ENCODE measurements around the gene IFT81.
"Not testable (repeated sequence)": the region's sequence is repeated elsewhere in the genome, so short reads cannot be mapped to it uniquely, and the experiment has no call there.

IFT81 gene

DNA sequence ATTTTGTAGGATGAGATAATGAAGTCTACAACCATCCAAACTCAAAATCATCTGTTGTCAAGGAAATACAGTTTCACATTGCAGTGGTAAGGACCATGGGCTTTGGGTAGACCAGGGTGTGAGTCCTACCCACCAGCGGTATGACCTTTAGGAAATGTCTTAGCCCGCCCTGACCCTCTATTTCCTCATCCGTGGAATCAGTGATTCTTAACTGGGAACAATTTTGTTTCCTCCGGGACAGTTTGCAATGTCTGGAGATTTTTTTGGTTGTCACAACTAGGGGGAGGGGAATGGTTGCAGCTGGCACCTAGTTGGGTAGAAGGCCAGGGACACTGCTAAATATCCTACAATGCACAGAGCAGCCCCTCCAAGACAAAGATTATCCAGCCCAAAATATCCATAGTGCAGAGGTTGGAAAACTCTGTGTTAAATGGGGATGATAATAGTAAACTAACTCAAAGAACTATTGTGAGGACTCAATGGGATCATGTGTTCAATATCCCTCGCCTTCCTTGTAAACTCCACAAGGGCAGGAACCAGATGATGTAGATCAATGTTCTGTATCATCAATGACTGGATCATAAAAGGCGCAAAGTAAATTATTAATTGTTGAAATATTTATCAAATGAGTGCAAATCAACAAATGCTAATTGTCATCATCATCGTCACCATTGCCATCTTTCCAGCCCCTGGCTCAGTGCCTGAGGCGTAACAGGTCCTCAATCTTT is 15.7 kb upstream of the IFT81 start:
- DNase-seq (ENCODE audit: low read depth in 2 of 2), result no peak

GRCh38 chr12:110109037-110109836 is 14.9 kb upstream of the IFT81 start:
- no peak for DNase-seq (ENCODE audit: low read depth in 2 of 2)

- no peak for DNase-seq (ENCODE audit: low read depth in 2 of 2)
These were observed 14.2 kb upstream of the IFT81 start for GRCh38 chr12:110109837-110110535.

DNA sequence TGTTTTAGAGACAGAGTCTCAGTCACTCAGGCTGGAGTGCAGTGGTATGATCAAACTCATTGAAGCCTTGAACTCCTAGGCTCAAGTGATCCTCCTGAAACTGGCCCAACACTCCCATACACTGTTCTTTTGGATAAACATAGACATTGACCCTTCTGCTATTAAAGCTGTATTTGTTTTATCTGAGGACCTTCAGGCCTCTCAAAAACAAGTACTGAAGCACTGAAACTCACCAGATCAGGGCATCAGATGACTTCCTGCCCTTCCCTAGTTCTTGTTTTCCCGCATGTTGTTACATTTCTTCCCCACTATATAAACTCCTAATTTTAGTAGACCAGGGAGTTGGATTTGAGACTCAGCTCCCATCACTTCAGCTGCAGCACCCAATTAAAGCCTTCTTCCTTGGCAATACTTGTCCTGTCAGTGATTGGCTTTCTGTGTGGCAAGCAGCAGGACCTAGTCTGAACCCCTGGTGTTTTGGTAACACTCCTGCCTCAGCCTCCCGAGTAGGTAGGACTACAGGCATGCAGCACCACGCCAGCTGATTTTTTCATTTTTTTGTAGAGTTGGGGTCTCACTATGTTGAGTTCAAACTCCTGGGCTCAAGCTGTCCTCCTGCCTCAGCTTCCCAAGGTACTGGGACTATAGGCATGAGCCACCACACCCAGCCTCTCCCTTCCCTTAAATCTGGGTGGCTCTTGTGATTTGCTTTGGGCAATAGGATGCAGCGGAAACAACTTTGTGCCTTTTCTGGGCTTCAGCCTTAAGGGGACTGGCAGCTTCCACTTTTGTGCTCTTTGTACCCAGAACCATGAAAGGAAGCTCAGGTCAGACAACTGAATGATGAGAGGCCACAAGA is 12.5 kb upstream of the IFT81 start:
- no peak for DNase-seq (ENCODE audit: low read depth in 2 of 2)

- DNase-seq (ENCODE audit: low read depth in 2 of 2), result no peak
These were observed 11.9 kb upstream of the IFT81 start for GRCh38 chr12:110112335-110112660.

- no peak for DNase-seq (ENCODE audit: low read depth in 2 of 2)
These were observed 9.6 kb upstream of the IFT81 start for GRCh38 chr12:110114528-110114937.

- no peak for DNase-seq (ENCODE audit: low read depth in 2 of 2)
These were observed 8.5 kb upstream of the IFT81 start for GRCh38 chr12:110115675-110116074.

DNA sequence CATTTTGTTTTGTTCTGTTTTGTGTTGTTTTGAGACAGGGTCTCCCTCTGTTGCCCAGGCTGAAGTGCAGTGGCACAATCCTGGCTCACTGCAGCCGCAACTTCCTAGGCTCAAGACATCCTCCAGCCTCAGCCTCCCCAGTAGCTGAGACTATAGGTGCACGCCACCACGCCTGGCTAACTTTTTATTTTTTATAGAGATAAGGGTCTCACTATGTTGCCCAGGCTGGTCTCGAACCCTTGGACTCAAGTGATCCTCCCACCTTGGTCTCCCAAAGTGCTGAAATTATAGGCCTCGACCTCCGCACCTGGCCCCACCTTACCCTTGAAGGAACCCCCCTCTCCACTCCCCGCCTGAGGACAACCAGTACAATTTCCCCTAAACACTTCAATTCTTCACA is 7.5 kb upstream of the IFT81 start:
- DNase-seq (ENCODE audit: low read depth in 2 of 2), result no peak

DNA sequence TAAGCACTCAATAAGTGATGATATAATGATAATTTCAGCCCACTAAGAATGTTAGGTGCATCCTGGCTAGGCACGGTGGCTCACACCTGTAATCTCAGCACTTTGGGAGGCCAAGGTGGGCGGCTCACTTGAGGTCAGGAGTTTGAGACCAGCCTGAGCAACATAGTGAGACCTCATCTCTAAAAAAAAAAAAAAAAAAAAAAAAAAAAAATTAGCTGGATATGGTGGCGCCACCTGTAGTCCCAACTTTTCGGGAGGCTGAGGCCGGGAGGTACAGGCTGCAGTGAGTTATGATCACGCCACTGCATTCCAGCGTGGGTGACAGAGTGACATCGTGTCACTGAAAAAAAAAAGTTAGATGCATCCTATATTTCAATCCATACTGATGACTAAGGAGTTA is 6.9 kb upstream of the IFT81 start:
- DNase-seq (ENCODE audit: low read depth in 2 of 2), result not testable (repeated sequence)

DNA sequence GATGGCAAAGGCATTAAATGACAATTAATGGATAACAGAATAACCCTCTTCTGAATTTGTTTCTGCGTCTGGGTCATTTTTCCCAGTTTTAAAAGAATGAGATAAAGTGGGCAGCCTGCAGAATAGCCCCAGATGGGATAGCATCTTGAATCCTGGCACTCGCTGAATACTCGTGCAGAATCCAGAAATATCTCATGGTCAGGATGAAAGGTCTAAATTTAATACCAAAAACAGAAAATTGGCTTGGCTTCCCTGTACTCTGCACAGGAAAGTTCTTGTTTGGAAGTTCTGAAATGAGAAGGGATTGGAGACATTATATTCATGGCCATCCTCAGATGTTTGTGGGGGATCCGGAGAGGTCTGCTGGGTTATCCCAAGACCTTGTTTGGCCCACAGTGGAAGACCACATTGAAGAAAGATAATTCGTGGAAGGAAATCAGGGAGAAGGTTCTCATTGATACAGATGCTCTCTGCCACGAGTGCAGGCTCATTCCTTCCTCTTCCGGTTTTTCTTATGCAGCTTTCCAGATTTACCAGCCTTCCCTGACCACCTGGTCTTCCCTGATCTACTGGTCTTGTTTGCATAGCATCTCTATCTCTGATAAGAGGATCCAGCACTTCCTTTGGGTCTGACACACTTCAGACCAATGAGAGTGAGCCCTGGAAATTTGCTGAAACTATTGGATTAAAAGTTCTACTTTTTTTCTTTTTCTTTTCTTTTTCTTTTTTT is 6.0 kb upstream of the IFT81 start:
- DNase-seq (ENCODE audit: low read depth in 2 of 2), result no peak

DNA sequence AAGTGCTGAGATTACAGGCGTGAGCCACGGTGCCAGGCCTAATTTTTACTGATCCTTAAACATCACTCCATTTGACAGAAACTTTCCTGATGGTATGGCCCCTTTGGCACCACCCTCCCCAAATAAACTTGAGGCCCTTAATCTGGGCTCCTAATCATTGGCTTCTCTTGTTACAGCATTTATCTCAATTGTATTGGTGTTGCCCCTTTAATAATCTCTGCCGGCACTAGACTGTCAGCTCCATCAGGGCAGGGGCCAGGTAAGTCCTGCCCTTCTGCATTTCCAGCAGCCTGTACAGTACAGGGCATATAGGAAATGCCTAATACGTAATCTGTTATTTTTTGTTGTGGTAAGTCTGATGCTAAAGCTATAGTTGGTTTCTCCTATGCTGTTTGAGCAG is 1.2 kb upstream of the IFT81 start:
- DNase-seq (ENCODE audit: low read depth in 2 of 2), result no peak

GRCh38 chr12:110123919-110124268 is 263 bp upstream of the IFT81 start:
- DNase-seq (ENCODE audit: low read depth in 2 of 2), result no peak

DNA sequence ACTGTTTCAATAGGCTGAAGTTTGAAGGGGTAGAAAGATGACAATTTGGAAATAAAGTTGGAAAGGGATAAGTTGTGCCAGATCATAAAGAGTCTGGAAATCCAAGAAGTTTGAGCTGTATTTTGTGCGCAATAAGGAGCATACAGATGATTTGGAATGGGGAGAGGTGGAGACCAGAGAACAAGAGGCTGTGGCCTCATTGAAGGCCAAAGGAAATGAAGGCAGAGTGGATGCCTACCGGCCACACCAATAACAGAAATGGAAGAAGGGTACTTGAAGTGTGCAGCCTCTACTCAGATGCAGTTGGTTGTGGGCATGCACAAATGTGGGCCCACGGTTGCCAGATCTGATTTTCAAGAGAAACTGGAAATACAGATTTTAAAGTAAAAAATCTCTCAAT is 2.4 kb downstream of the IFT81 start:
- DNase-seq (ENCODE audit: low read depth in 2 of 2), result no peak

GRCh38 chr12:110134691-110135411 is 10.7 kb downstream of the IFT81 start:
- no peak for DNase-seq (ENCODE audit: low read depth in 2 of 2)

- no peak for DNase-seq (ENCODE audit: low read depth in 2 of 2)
These were observed 11.6 kb downstream of the IFT81 start for GRCh38 chr12:110135806-110136205.

DNA sequence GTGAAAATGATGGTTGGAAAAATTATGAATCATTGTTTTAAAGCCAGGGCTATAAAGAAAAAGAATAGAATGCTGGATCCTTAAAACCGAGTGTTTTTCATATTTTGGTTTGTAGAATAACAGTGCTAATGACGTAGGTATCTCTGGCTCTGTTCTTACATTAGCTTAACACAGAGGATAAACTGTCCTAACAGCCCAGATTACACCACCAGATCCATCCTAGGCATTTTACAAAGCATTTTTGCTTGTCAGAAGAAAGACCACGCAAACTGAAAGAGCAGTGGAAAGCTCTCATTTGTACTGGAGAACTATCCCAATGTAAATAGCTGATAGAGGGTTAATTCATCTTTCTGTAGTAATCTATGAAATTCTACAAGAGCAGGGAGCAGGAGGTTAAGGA is 13.6 kb downstream of the IFT81 start:
- no peak for DNase-seq (ENCODE audit: low read depth in 2 of 2)

- DNase-seq (ENCODE audit: low read depth in 2 of 2), result no peak
These were observed 17.2 kb downstream of the IFT81 start for GRCh38 chr12:110141389-110141788.

GRCh38 chr12:110146986-110147385 is 22.8 kb downstream of the IFT81 start:
- no peak for DNase-seq (ENCODE audit: low read depth in 2 of 2)

GRCh38 chr12:110149086-110149660 is 25.0 kb downstream of the IFT81 start:
- DNase-seq (ENCODE audit: low read depth in 2 of 2), result no peak

- no peak for DNase-seq (ENCODE audit: low read depth in 2 of 2)
These were observed 32.6 kb downstream of the IFT81 start for GRCh38 chr12:110156766-110157165.
